IMR-90 (cell line): Measurements from ENCODE around the gene SPRED2. TPM values are rescaled to one million over a fixed set of nuclear protein-coding genes. Genes with fewer than 3 reads are reported as not detected.

Source experiments
- ATAC-seq: fragments of 200-7000 bp; cut with Tn5 transposase; 2 replicates; pipeline ENCODE4 v1.9.1; 2020; ENCODE audit warnings: low read depth, mild to moderate bottlenecking, moderate library complexity
- BruUV-seq: library from RNA; stranded (reverse); fragments of 400-500 nt; replicated peaks from 2 replicates; lab custom pipeline; 2021; lab: Mats Ljungman, UMichigan
- CTCF ChIA-PET: fragments of 300-600 bp; formaldehyde crosslinking; extraction: SDS; loops from one replicate; lab custom pipeline; 2021; ENCODE audit warnings: antibody characterized with exemption; lab: Yijun Ruan, JAX
- POLR2A ChIA-PET: fragments of 300-600 bp; sonication (Branson Sonifier 250); formaldehyde crosslinking; loops from one replicate; lab custom pipeline; 2022; ENCODE audit warnings: antibody characterized with exemption; ENCODE audit not compliant: unreplicated experiment; lab: Charles Lee
- DNase-seq: peaks from one replicate; pipeline ENCODE4 v3.0.0; 2013
- H2AFZ ChIP-seq: replicated peaks from 2 replicates; pipeline ENCODE3; 2013; ENCODE audit warnings: low read length, mild to moderate bottlenecking; ENCODE audit not compliant: poor library complexity
- H2AK5ac ChIP-seq: 2 replicates; pipeline ENCODE4 v1.6.1; 2013; ENCODE audit warnings: low read depth, low read length, inconsistent platforms
- H2AK9ac ChIP-seq: replicated peaks from 2 replicates; pipeline ENCODE3; 2013; ENCODE audit warnings: mild to moderate bottlenecking, low read depth, low read length, moderate library complexity; ENCODE audit not compliant: poor library complexity
- H2BK120ac ChIP-seq: 2 replicates; pipeline ENCODE4 v1.6.1; 2013; ENCODE audit warnings: low read depth, low read length, inconsistent platforms
- H2BK15ac ChIP-seq: 3 replicates; pipeline ENCODE4 v1.6.1; 2013; ENCODE audit warnings: low read depth, low read length, inconsistent platforms
- H2BK20ac ChIP-seq: 2 replicates; pipeline ENCODE4 v1.6.1; 2013; ENCODE audit warnings: low read depth, mild to moderate bottlenecking, inconsistent platforms, low read length, moderate library complexity
- H2BK5ac ChIP-seq: 2 replicates; pipeline ENCODE4 v1.6.1; 2013; ENCODE audit warnings: mild to moderate bottlenecking, low read depth, low read length, inconsistent platforms; ENCODE audit not compliant: poor library complexity, severe bottlenecking
- H3K14ac ChIP-seq: replicated peaks from 2 replicates; pipeline ENCODE4 v1.6.1; 2013; ENCODE audit warnings: low read depth, low read length, inconsistent platforms
- H3K18ac ChIP-seq: 2 replicates; pipeline ENCODE4 v1.6.1; 2013; ENCODE audit warnings: low read depth, low read length, control low read depth
- H3K23ac ChIP-seq: 2 replicates; pipeline ENCODE4 v1.6.1; 2013; ENCODE audit warnings: low read depth, low read length, inconsistent platforms
- H3K27ac ChIP-seq: 2 replicates; pipeline ENCODE4 v1.5.1; 2013; ENCODE audit warnings: mild to moderate bottlenecking, control low read depth, low read length; ENCODE audit not compliant: insufficient read depth
- H3K27me3 ChIP-seq: 2 replicates; pipeline ENCODE4 v1.6.1; 2013; ENCODE audit warnings: low read length; ENCODE audit not compliant: control insufficient read depth, insufficient read depth
- H3K36me3 ChIP-seq: 2 replicates; pipeline ENCODE4 v1.6.1; 2013; ENCODE audit warnings: low read length, mixed read lengths; ENCODE audit not compliant: control insufficient read depth, insufficient read depth
- H3K4ac ChIP-seq: 2 replicates; pipeline ENCODE4 v1.6.1; 2013; ENCODE audit warnings: low read depth, low read length, inconsistent platforms
- H3K4me1 ChIP-seq: 2 replicates; pipeline ENCODE4 v1.6.1; 2013; ENCODE audit warnings: low read length, mixed read lengths; ENCODE audit not compliant: control insufficient read depth, insufficient read depth
- H3K4me2 ChIP-seq: 2 replicates; pipeline ENCODE4 v1.6.1; 2013; ENCODE audit warnings: low read depth, mild to moderate bottlenecking, control low read depth, low read length, moderate library complexity
- H3K4me3 ChIP-seq: 2 replicates; pipeline ENCODE4 v1.5.1; 2013; ENCODE audit warnings: low read depth, mild to moderate bottlenecking, control low read depth, low read length, moderate library complexity; ENCODE audit not compliant: insufficient read depth
- H3K56ac ChIP-seq: 2 replicates; pipeline ENCODE4 v1.6.1; 2013; ENCODE audit warnings: low read length, inconsistent platforms; ENCODE audit not compliant: insufficient read depth; ENCODE audit errors: extremely low read depth
- H3K79me1 ChIP-seq, 2 experiments: 2 replicates each; pipeline ENCODE4 v1.6.1; 2013; ENCODE audit warnings: low read length in 2 of 2, inconsistent platforms in 1 of 2, low read depth in 1 of 2
- H3K9ac ChIP-seq: 2 replicates; pipeline ENCODE4 v1.6.1; 2013; ENCODE audit warnings: low read depth, low read length, control low read depth
- H3K9me1 ChIP-seq: 2 replicates; pipeline ENCODE4 v1.6.1; 2013; ENCODE audit warnings: low read length, inconsistent platforms; ENCODE audit not compliant: insufficient read depth
- H3K9me3 ChIP-seq: 2 replicates; pipeline ENCODE4 v1.6.1; 2013; ENCODE audit warnings: low read length; ENCODE audit not compliant: control insufficient read depth, insufficient read depth
- H4K20me1 ChIP-seq: 2 replicates; pipeline ENCODE4 v1.6.1; 2013; ENCODE audit warnings: low read length, inconsistent platforms; ENCODE audit not compliant: insufficient read depth
- H4K5ac ChIP-seq: 2 replicates; pipeline ENCODE4 v1.6.1; 2013; ENCODE audit warnings: mild to moderate bottlenecking, low read depth, low read length, control low read depth
- H4K8ac ChIP-seq, 2 experiments: 2 replicates each; pipeline ENCODE4 v1.6.1; 2013; ENCODE audit warnings: low read depth in 2 of 2, low read length in 2 of 2, control low read depth in 1 of 2, inconsistent platforms in 1 of 2
- H4K91ac ChIP-seq: 2 replicates; pipeline ENCODE4 v1.6.1; 2013; ENCODE audit warnings: low read depth, low read length, inconsistent platforms; ENCODE audit not compliant: insufficient read depth
- BHLHE40 ChIP-seq: fragments of 150-350 bp; IDR thresholded peaks from 2 replicates; pipeline ENCODE4 v1.6.1; 2016; ENCODE audit warnings: mild to moderate bottlenecking, low read depth, low read length
- CEBPB ChIP-seq: IDR thresholded peaks from 2 replicates; pipeline ENCODE4 v1.6.1; 2012; ENCODE audit warnings: low read depth, low read length, improper control_type of control experiment
- CHD1 ChIP-seq: IDR thresholded peaks from 2 replicates; pipeline ENCODE4 v1.6.1; 2012; ENCODE audit warnings: low read depth, low read length, improper control_type of control experiment
- CTCF ChIP-seq: conservative IDR thresholded peaks from 2 replicates; pipeline ENCODE4 v1.5.1; 2012; ENCODE audit warnings: mild to moderate bottlenecking, low read depth, low read length, improper control_type of control experiment
- FOS ChIP-seq: fragments of 150-350 bp; IDR thresholded peaks from 2 replicates; pipeline ENCODE4 v1.6.1; 2016; ENCODE audit warnings: low read depth, low read length
- MAFK ChIP-seq: IDR thresholded peaks from 2 replicates; pipeline ENCODE4 v1.6.1; 2012; ENCODE audit warnings: low read depth, low read length, improper control_type of control experiment
- MAZ ChIP-seq: IDR thresholded peaks from 2 replicates; pipeline ENCODE4 v1.6.1; 2012; ENCODE audit warnings: low read depth, mild to moderate bottlenecking, low read length, improper control_type of control experiment, moderate library complexity, borderline replicate concordance
- MXI1 ChIP-seq: IDR thresholded peaks from 2 replicates; pipeline ENCODE4 v1.6.1; 2012; ENCODE audit warnings: low read depth, mild to moderate bottlenecking, low read length, moderate library complexity, borderline replicate concordance
- NFE2L2 ChIP-seq: fragments of 150-350 bp; IDR thresholded peaks from 2 replicates; pipeline ENCODE4 v1.6.1; 2016; ENCODE audit warnings: low read depth, mild to moderate bottlenecking, low read length
- POLR2A ChIP-seq: IDR thresholded peaks from 2 replicates; pipeline ENCODE4 v1.6.1; 2012; ENCODE audit warnings: mild to moderate bottlenecking, low read depth, low read length
- RAD21 ChIP-seq: IDR thresholded peaks from 2 replicates; pipeline ENCODE4 v1.6.1; 2012; ENCODE audit warnings: low read length, improper control_type of control experiment
- RCOR1 ChIP-seq: IDR thresholded peaks from 2 replicates; pipeline ENCODE4 v1.6.1; 2012; ENCODE audit warnings: mild to moderate bottlenecking, low read length, improper control_type of control experiment; ENCODE audit not compliant: insufficient replicate concordance
- RFX5 ChIP-seq: IDR thresholded peaks from 2 replicates; pipeline ENCODE4 v1.8.0; 2012; ENCODE audit warnings: low read depth, mild to moderate bottlenecking, low read length, moderate library complexity
- SMC3 ChIP-seq: fragments of 150-350 bp; IDR thresholded peaks from 2 replicates; pipeline ENCODE4 v1.6.1; 2016; ENCODE audit warnings: low read depth, mild to moderate bottlenecking, antibody characterized with exemption, low read length, moderate library complexity
- WGBS, 2 experiments: methylation state at CpG; one replicate each; pipeline versions ENCODE4 v1.1.5 to v1.1.7; 2013; ENCODE audit warnings: missing lambda C conversion rate in 2 of 2; ENCODE audit not compliant: insufficient read length in 1 of 2; ENCODE audit errors: extremely low coverage in 2 of 2; 5-methylcytosine and 5-hydroxymethylcytosine counted together
- dilution Hi-C: fragments of 300-500 bp; cut with HindIII; formaldehyde crosslinking; loops from one replicate; pipeline ENCODE4 v1.14.3; 2018; ENCODE audit warnings: low sequenced_read_pairs; ENCODE audit not compliant: unreplicated experiment
- in situ Hi-C: fragments of 300-500 bp; cut with MboI; formaldehyde crosslinking; loops from 3 replicates; pipeline ENCODE4 v1.14.3; 2019; ENCODE audit warnings: low sequenced_read_pairs, inconsistent platforms, mixed read lengths
- intact Hi-C: fragments of 100-400 bp; cut with micrococcal nuclease; formaldehyde crosslinking; loops from 2 replicates; pipeline ENCODE4 v1.10.0; 2022
- polyA plus RNA-seq, 3 experiments: library from polyadenylated mRNA; depleted of rRNA; stranded (reverse); fragments of >200 nt; gene quantifications; 2 replicates each; pipeline ENCODE4 v1.2.3, GENCODE V29; 2012; ENCODE audit warnings: low replicate concordance in 1 of 3
- total RNA-seq: library from RNA; depleted of rRNA; stranded (reverse); fragments of >200 nt; gene quantifications from 2 replicates; pipeline ENCODE4 v1.2.3, GENCODE V29; 2012
- TF ChIP-seq, protein P1 (sequence below): fragments of 150-350 bp; IDR thresholded peaks from 2 replicates; pipeline ENCODE4 v1.6.1; 2017; ENCODE audit warnings: mild to moderate bottlenecking, antibody characterized with exemption, low read length, low read depth
- TF ChIP-seq, protein P2 (sequence below): fragments of 150-350 bp; IDR thresholded peaks from 2 replicates; pipeline ENCODE4 v1.6.1; 2016; ENCODE audit warnings: low read depth, mild to moderate bottlenecking, low read length, moderate library complexity, borderline replicate concordance

Gene SPRED2
- total and polyA plus RNA-seq, 2 of the 4 experiments (the other 2 are of a cell fraction): 4.8 to 18.7 TPM

DNA sequence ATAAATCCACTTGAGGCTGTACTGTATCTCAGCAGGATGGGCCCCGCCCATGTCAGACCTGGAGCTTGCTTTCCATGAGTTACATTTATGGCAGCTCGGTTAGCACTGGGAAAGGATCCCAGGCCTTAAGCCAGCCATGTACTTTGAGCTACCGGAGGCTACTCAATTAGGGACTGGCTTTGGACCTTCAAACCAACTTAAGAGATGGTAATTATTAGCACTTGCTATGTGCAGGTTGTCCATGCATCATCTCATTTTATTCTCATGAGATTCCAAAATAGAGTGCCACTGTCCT, 140.3 kb downstream of the SPRED2 start:
- Histone ChIP-seq H3K4me3 (no peak overlapping the region), H3K9me1 (no peaks in the 10 kb centered on the region), H4K20me1 (no peaks in the 10 kb centered on the region), H2BK5ac (no peak overlapping the region), H3K14ac (no peak overlapping the region), H2AFZ (no peak overlapping the region), H4K8ac (no peak overlapping the region), H3K9me3 (no peaks in the 10 kb centered on the region), H2BK120ac (no peak overlapping the region), H3K36me3 (no peaks in the 10 kb centered on the region), H3K27ac (no peak overlapping the region), H3K23ac (no peak overlapping the region), H3K27me3 (peaks cover 3% of the 10 kb centered on the region; the same call in 1 of the 2 replicates), H2AK5ac (no peak overlapping the region), H2BK20ac (no peak overlapping the region), H2AK9ac (no peak overlapping the region), H3K4me2 (no peak overlapping the region), H3K4ac (no peak overlapping the region), H4K5ac (no peak overlapping the region), H3K4me1 (no peaks in the 10 kb centered on the region), H3K56ac (no peak overlapping the region), H3K9ac (no peak overlapping the region), H4K91ac (no peak overlapping the region), H2BK15ac (no peak overlapping the region), H3K79me1 (no peaks in the 10 kb centered on the region), H3K18ac (no peak overlapping the region)
- TF ChIP-seq CEBPB (no peak), FOS (no peak), CHD1 (no peak), SMC3 (no peak), MXI1 (no peak), POLR2A (no peak), RFX5 (no peak), NFE2L2 (no peak), BHLHE40 (no peak), RCOR1 (no peak), RAD21 (no peak), MAZ (no peak), MAFK (no peak), CTCF (no peak)
- TF ChIP-seq, protein P1, sequence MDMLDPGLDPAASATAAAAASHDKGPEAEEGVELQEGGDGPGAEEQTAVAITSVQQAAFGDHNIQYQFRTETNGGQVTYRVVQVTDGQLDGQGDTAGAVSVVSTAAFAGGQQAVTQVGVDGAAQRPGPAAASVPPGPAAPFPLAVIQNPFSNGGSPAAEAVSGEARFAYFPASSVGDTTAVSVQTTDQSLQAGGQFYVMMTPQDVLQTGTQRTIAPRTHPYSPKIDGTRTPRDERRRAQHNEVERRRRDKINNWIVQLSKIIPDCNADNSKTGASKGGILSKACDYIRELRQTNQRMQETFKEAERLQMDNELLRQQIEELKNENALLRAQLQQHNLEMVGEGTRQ: no peak
- TF ChIP-seq, protein P2, sequence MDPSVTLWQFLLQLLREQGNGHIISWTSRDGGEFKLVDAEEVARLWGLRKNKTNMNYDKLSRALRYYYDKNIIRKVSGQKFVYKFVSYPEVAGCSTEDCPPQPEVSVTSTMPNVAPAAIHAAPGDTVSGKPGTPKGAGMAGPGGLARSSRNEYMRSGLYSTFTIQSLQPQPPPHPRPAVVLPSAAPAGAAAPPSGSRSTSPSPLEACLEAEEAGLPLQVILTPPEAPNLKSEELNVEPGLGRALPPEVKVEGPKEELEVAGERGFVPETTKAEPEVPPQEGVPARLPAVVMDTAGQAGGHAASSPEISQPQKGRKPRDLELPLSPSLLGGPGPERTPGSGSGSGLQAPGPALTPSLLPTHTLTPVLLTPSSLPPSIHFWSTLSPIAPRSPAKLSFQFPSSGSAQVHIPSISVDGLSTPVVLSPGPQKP: no peak
- DNase-seq (no peak), ATAC-seq (no peak)
- dilution Hi-C loops: no loop called here
- BruUV-seq: no TSS peak
- CTCF ChIA-PET: no interaction called here
- POLR2A ChIA-PET: no interaction called here
- in situ Hi-C loops: no loop called here
- WGBS, 2 experiments: 95% methylated on average over 3 of the region's 3 CpGs; no CpG with 5 or more reads in 1 of the 2 experiments
- intact Hi-C loops: no loop called here
